Smooth muscle cell of trachea (primary cell): ENCODE measurements around the gene SLC35F6. TPM values are rescaled to one million over a fixed set of nuclear protein-coding genes. Genes with fewer than 3 reads are reported as not detected.

Experiments used
- total RNA-seq: library from RNA; depleted of rRNA; stranded (reverse); fragments of >200 nt; gene quantifications from 2 replicates; pipeline ENCODE4 v1.2.1, GENCODE V29; 2014

SLC35F6 gene
- 37.1 and 69.5 TPM in 2 replicates for total RNA-seq

GRCh38 chr2:26764078-26764887 is at the start of gene SLC35F6:
TSS of gene SLC35F6 (plus strand) at chr2:26764284. CDS start at chr2:26764350, 66 bp downstream.

DNA sequence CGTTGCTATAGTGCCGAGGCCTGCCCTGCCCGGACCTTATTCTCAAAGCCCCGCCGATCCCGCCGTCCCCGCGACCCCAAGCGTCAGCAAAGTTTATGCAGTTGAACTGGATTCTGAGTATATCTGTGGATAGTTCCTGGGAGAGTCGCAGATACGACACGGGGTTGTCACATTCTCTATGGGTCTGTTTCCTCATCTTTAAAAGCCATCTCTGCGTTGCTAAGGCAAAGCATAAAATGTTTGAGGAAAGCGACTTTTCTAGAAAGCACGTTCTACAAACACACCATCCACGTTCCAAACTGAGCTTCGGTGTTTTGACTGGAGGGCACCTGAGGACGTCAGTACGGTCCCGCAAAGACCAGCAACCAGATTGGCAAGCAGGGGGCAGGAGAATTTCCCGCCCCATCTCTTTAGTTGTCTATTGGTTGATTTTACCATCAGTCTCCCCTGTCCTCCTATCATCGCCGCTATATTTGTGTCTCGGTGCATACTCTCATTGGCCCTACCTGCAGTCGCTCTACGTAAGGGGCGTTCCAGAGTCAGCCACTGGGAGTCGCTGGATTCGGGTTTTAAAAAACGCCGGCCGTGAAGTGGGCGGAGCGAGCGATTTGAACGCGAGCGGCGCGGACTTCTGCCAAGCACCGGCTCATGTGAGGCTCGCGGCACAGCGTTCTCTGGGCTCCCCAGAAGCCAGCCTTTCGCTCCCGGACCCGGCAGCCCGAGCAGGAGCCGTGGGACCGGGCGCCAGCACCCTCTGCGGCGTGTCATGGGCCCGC is 21.5 kb downstream of the SLC35F6 start, which contains the start of gene CENPA:
Gene CENPA, plus strand, starts transcription at position 626 of the 776 bp plus-strand sequence. Its CDS starts 141 bp downstream, at position 767.

Other genes with a start within 250 kb of the SLC35F6 start
- gene CIB4, start 122.9 kb upstream of the SLC35F6 start, total RNA-seq = not detected in 2 replicates
- gene KCNK3, start 71.6 kb upstream of the SLC35F6 start, total RNA-seq = under 0.01 TPM in 2 replicates
- gene CENPA, start 21.8 kb downstream of the SLC35F6 start, total RNA-seq = 0.99 and 21.4 TPM in 2 replicates
- gene DPYSL5, start 83.8 kb downstream of the SLC35F6 start, total RNA-seq = under 0.01 TPM in 1 of 2 replicates, not detected in the other
- 5.8 and 8.1 TPM in 2 replicates for gene MAPRE3, start 206.4 kb downstream of the SLC35F6 start, total RNA-seq